Kidney epithelial cell (primary cell): ENCODE results near the gene TMEM88. TPM values are rescaled to one million over a fixed set of nuclear protein-coding genes. Genes with fewer than 3 reads are reported as not detected.
"Not testable (repeated sequence)": the region's sequence is repeated elsewhere in the genome, so short reads cannot be mapped to it uniquely, and the experiment has no call there.

Source experiments
- DNase-seq: peaks from one replicate; pipeline ENCODE4 v3.0.0-alpha.2; 2010; ENCODE audit warnings: low read depth
- H3K27me3 ChIP-seq: 2 replicates; pipeline ENCODE4 v1.6.0; 2011; ENCODE audit warnings: low read length; ENCODE audit not compliant: control insufficient read depth, insufficient read depth
- H3K36me3 ChIP-seq: 2 replicates; pipeline ENCODE4 v1.5.1; 2011; ENCODE audit warnings: low read length; ENCODE audit not compliant: control insufficient read depth, insufficient read depth
- H3K4me3 ChIP-seq: 2 replicates; pipeline ENCODE4 v1.5.1; 2011; ENCODE audit warnings: low read depth, mild to moderate bottlenecking, control low read depth, low read length
- total RNA-seq: library from RNA; depleted of rRNA; stranded (reverse); fragments of >200 nt; gene quantifications from 2 replicates; pipeline ENCODE4 v1.2.3, GENCODE V29; 2015
- TF ChIP-seq, protein P1 (sequence below): IDR thresholded peaks from 2 replicates; pipeline ENCODE4 v1.5.1; 2011; ENCODE audit warnings: mild to moderate bottlenecking, moderate library complexity, low read length, control low read depth, inconsistent platforms; ENCODE audit not compliant: insufficient read depth, poor library complexity, severe bottlenecking

The TMEM88 gene, protein sequence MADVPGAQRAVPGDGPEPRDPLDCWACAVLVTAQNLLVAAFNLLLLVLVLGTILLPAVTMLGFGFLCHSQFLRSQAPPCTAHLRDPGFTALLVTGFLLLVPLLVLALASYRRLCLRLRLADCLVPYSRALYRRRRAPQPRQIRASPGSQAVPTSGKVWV
- 3.5 and 4.3 TPM in 2 replicates for total RNA-seq

GRCh38 chr17:7854851-7855659 is at the start of gene TMEM88:
Gene TMEM88, plus strand, starts transcription at chr17:7855066. Its CDS starts 9 bp downstream, at chr17:7855075.
- Histone ChIP-seq H3K36me3 (peaks cover 4% of the 10 kb centered on the region), H3K4me3 (no peak within 1 kb of the TSS)
- TF ChIP-seq, protein P1, sequence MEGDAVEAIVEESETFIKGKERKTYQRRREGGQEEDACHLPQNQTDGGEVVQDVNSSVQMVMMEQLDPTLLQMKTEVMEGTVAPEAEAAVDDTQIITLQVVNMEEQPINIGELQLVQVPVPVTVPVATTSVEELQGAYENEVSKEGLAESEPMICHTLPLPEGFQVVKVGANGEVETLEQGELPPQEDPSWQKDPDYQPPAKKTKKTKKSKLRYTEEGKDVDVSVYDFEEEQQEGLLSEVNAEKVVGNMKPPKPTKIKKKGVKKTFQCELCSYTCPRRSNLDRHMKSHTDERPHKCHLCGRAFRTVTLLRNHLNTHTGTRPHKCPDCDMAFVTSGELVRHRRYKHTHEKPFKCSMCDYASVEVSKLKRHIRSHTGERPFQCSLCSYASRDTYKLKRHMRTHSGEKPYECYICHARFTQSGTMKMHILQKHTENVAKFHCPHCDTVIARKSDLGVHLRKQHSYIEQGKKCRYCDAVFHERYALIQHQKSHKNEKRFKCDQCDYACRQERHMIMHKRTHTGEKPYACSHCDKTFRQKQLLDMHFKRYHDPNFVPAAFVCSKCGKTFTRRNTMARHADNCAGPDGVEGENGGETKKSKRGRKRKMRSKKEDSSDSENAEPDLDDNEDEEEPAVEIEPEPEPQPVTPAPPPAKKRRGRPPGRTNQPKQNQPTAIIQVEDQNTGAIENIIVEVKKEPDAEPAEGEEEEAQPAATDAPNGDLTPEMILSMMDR, result no peak

DNA sequence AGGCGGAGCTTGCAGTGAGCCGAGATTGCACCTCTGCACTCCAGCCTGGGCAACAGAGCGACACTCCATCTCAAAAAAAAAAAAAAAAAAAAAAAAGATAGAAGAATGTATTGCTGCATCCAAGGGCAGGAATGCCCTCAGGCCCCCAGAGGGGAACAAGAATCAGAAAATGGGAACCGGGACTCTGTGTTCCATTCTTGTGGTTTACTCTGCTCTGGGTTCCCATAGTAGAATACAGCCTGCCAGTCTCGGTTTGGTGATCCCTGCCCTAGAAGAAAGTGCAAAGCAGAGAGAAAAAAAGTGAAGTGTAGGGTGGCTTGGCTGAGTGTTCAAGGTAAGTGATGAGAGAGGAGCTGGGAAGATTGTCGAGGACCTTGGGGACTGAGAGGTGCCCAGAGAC is 48.3 kb upstream of the TMEM88 start:
- Histone ChIP-seq H3K36me3 (no peaks in the 10 kb centered on the region), H3K27me3 (peaks cover 3% of the 10 kb centered on the region), H3K4me3 (no peak overlapping the region)
- DNase-seq, result no peak
- TF ChIP-seq, protein P1, result no peak

More at GRCh38 chr17:7854851-7855659, at the start of gene TMEM88:
- no peaks in the 10 kb centered on the region for H3K27me3 ChIP-seq
- no peak for DNase-seq

GRCh38 chr17:7807206-7807605 is 47.7 kb upstream of the TMEM88 start:
- Histone ChIP-seq H3K36me3 (no peaks in the 10 kb centered on the region), H3K27me3 (peaks cover 3% of the 10 kb centered on the region), H3K4me3 (no peak overlapping the region)
- no peak for DNase-seq
- TF ChIP-seq, protein P1, result no peak

DNA sequence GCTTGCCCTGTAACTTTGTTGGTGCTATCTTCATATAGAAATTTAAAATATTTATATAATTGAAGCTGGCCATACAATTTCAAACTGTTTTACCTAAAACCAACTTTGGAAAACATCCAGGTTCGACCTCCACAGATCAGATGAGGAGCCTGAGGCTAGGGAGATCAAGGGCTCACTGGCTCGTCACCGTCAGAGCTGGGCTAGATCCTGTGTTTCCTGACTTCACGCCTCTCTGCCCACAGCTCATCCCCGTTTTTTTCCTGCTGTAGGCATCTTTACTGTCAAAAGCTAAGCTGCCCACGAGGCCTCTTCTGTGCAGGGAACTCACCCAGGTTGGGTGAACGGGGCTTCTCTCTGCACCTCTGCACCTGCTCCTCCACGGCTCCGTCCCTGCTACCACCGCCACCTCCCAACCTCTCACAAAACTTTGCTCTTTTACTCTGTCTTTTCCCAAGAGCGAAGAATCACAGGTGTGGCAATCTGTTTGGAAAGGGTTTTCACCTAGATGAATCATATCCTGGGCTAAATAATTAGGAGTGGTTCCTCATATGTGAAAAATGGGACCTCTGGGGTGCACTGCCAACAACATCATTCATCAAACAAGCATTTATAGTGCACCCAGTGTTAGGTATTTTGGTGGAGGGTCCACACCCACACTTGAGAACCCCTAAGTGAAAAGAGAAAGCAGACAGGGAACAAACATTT is 45.6 kb upstream of the TMEM88 start:
- DNase-seq, result peak; percentile 10
- TF ChIP-seq, protein P1, result no peak
- Histone ChIP-seq H3K4me3 (no peak overlapping the region), H3K27me3 (peaks cover 3% of the 10 kb centered on the region), H3K36me3 (no peaks in the 10 kb centered on the region)

GRCh38 chr17:7809791-7810343 is 45.0 kb upstream of the TMEM88 start:
- peak; percentile 5 for DNase-seq

GRCh38 chr17:7811251-7811650 is 43.6 kb upstream of the TMEM88 start:
- H3K4me3 ChIP-seq, result no peak overlapping the region
- H3K36me3 ChIP-seq, result no peaks in the 10 kb centered on the region
- DNase-seq, result no peak
- H3K27me3 ChIP-seq, result peaks cover 3% of the 10 kb centered on the region
- TF ChIP-seq, protein P1, result no peak

More at GRCh38 chr17:7809791-7810343, 45.0 kb upstream of the TMEM88 start:
- not testable (repeated sequence) for H3K27me3 ChIP-seq, H3K4me3 ChIP-seq, H3K36me3 ChIP-seq
